ENCODE data around the gene PBXIP1. TPM values are rescaled to one million over a fixed set of nuclear protein-coding genes. Genes with fewer than 3 reads are reported as not detected.

PBXIP1 gene
- total and polyA plus RNA-seq, 4 donors: 3.8 to 42.8 (median 20.5) TPM

- peak within 1 kb of the TSS; percentile 89 to 99 for H3K27ac ChIP-seq (ENCODE audit: low read depth in 1 of 2, low read length in 2 of 2)
- no peaks in the 10 kb centered on the region for H3K9me3 ChIP-seq (ENCODE audit: control insufficient read depth in 4 of 4, low read length in 3 of 4)
- H3K36me3 ChIP-seq (ENCODE audit: control insufficient read depth in 4 of 4, insufficient read depth in 3 of 4, low read depth in 1 of 4, low read length in 3 of 4): peaks cover 0 to 8% (median under 1%) of the 10 kb centered on the region in 4 donors
- peak within 1 kb of the TSS; percentile 71 to 94 (median 87) for H3K4me3 ChIP-seq (ENCODE audit: low read depth in 1 of 3, low read length in 3 of 3)
- TF ChIP-seq HNF4G (IDR thresholded peaks at IDR 0.05) (no peak), RAD21 (IDR thresholded peaks at IDR 0.05) (no peak), FOXA1 (IDR thresholded peaks at IDR 0.05) (peak; percentile 9), MAX (IDR thresholded peaks at IDR 0.05) (peak; percentile 99), YY1 (IDR thresholded peaks at IDR 0.05) (no peak), SP1 (IDR thresholded peaks at IDR 0.05) (peak; percentile 99), ZBTB33 (IDR thresholded peaks at IDR 0.05) (peak; percentile 95), RXRA (IDR thresholded peaks at IDR 0.05) (peak; percentile 40 to 79), NR2F2 (IDR thresholded peaks at IDR 0.05) (peak; percentile 96), ATF3 (IDR thresholded peaks at IDR 0.05) (no peak), FOXA2 (IDR thresholded peaks at IDR 0.05) (no peak), EGR1 (IDR thresholded peaks at IDR 0.05; ENCODE audit: low read depth in 2 of 2) (peak in 1 of 2 donors; percentile 0), GABPA (IDR thresholded peaks at IDR 0.05 in 1 of 2, conservative IDR thresholded peaks at IDR 0.05 in 1 of 2) (peak; percentile 86 to 88), TAF1 (conservative IDR thresholded peaks at IDR 0.05) (no peak), REST (IDR thresholded peaks at IDR 0.05) (peak; percentile 9), CTCF (IDR thresholded peaks at IDR 0.05; ENCODE audit: low read depth, low read length, missing input control) (no peak), HNF4A (conservative IDR thresholded peaks at IDR 0.05) (peak; percentile 28 to 57), JUND (IDR thresholded peaks at IDR 0.05) (peak; percentile 40 to 42)
- H3K9ac ChIP-seq (ENCODE audit: low read depth in 1 of 2, low read length in 2 of 2): peak within 1 kb of the TSS; percentile 94 to 97
- no peaks in the 10 kb centered on the region for H3K27me3 ChIP-seq (ENCODE audit: control insufficient read depth in 4 of 4, insufficient read depth in 4 of 4, low read length in 3 of 4)
- DNase-seq (ENCODE audit: low spot score): peak; percentile 97
- WGBS: under 1% methylated on average over 47 of the region's 47 CpGs
- H3K4me1 ChIP-seq (ENCODE audit: control insufficient read depth in 4 of 4, insufficient read depth in 4 of 4, low read length in 3 of 4): peaks cover 11 to 44% (median 31%) of the 10 kb centered on the region in 4 donors
These were observed 18.4 kb upstream of the PBXIP1 start, which contains the start of gene CKS1B for GRCh38 chr1:154974102-154974807. TSS of gene CKS1B (plus strand) at chr1:154974681. CDS start at chr1:154974746, 65 bp downstream.

Data from liver (tissue), 9 donors.